IMR-90 (cell line): ENCODE measurements around the gene ARHGEF39. TPM values are rescaled to one million over a fixed set of nuclear protein-coding genes. Genes with fewer than 3 reads are reported as not detected.

ENCODE experiments used
- ATAC-seq: fragments of 200-7000 bp; cut with Tn5 transposase; 2 replicates; pipeline ENCODE4 v1.9.1; 2020; ENCODE audit warnings: low read depth, mild to moderate bottlenecking, moderate library complexity
- BruUV-seq: library from RNA; stranded (reverse); fragments of 400-500 nt; replicated peaks from 2 replicates; lab custom pipeline; 2021; lab: Mats Ljungman, UMichigan
- CTCF ChIA-PET: fragments of 300-600 bp; formaldehyde crosslinking; extraction: SDS; loops from one replicate; lab custom pipeline; 2021; ENCODE audit warnings: antibody characterized with exemption; lab: Yijun Ruan, JAX
- POLR2A ChIA-PET: fragments of 300-600 bp; sonication (Branson Sonifier 250); formaldehyde crosslinking; loops from one replicate; lab custom pipeline; 2022; ENCODE audit warnings: antibody characterized with exemption; ENCODE audit not compliant: unreplicated experiment; lab: Charles Lee
- DNase-seq: peaks from one replicate; pipeline ENCODE4 v3.0.0; 2013
- H2AFZ ChIP-seq: replicated peaks from 2 replicates; pipeline ENCODE3; 2013; ENCODE audit warnings: low read length, mild to moderate bottlenecking; ENCODE audit not compliant: poor library complexity
- H2AK5ac ChIP-seq: 2 replicates; pipeline ENCODE4 v1.6.1; 2013; ENCODE audit warnings: low read depth, low read length, inconsistent platforms
- H2AK9ac ChIP-seq: replicated peaks from 2 replicates; pipeline ENCODE3; 2013; ENCODE audit warnings: mild to moderate bottlenecking, low read depth, low read length, moderate library complexity; ENCODE audit not compliant: poor library complexity
- H2BK120ac ChIP-seq: 2 replicates; pipeline ENCODE4 v1.6.1; 2013; ENCODE audit warnings: low read depth, low read length, inconsistent platforms
- H2BK15ac ChIP-seq: 3 replicates; pipeline ENCODE4 v1.6.1; 2013; ENCODE audit warnings: low read depth, low read length, inconsistent platforms
- H2BK20ac ChIP-seq: 2 replicates; pipeline ENCODE4 v1.6.1; 2013; ENCODE audit warnings: low read depth, mild to moderate bottlenecking, inconsistent platforms, low read length, moderate library complexity
- H2BK5ac ChIP-seq: 2 replicates; pipeline ENCODE4 v1.6.1; 2013; ENCODE audit warnings: mild to moderate bottlenecking, low read depth, low read length, inconsistent platforms; ENCODE audit not compliant: poor library complexity, severe bottlenecking
- H3K14ac ChIP-seq: replicated peaks from 2 replicates; pipeline ENCODE4 v1.6.1; 2013; ENCODE audit warnings: low read depth, low read length, inconsistent platforms
- H3K18ac ChIP-seq: 2 replicates; pipeline ENCODE4 v1.6.1; 2013; ENCODE audit warnings: low read depth, low read length, control low read depth
- H3K23ac ChIP-seq: 2 replicates; pipeline ENCODE4 v1.6.1; 2013; ENCODE audit warnings: low read depth, low read length, inconsistent platforms
- H3K27ac ChIP-seq: 2 replicates; pipeline ENCODE4 v1.5.1; 2013; ENCODE audit warnings: mild to moderate bottlenecking, control low read depth, low read length; ENCODE audit not compliant: insufficient read depth
- H3K27me3 ChIP-seq: 2 replicates; pipeline ENCODE4 v1.6.1; 2013; ENCODE audit warnings: low read length; ENCODE audit not compliant: control insufficient read depth, insufficient read depth
- H3K36me3 ChIP-seq: 2 replicates; pipeline ENCODE4 v1.6.1; 2013; ENCODE audit warnings: low read length, mixed read lengths; ENCODE audit not compliant: control insufficient read depth, insufficient read depth
- H3K4ac ChIP-seq: 2 replicates; pipeline ENCODE4 v1.6.1; 2013; ENCODE audit warnings: low read depth, low read length, inconsistent platforms
- H3K4me1 ChIP-seq: 2 replicates; pipeline ENCODE4 v1.6.1; 2013; ENCODE audit warnings: low read length, mixed read lengths; ENCODE audit not compliant: control insufficient read depth, insufficient read depth
- H3K4me2 ChIP-seq: 2 replicates; pipeline ENCODE4 v1.6.1; 2013; ENCODE audit warnings: low read depth, mild to moderate bottlenecking, control low read depth, low read length, moderate library complexity
- H3K4me3 ChIP-seq: 2 replicates; pipeline ENCODE4 v1.5.1; 2013; ENCODE audit warnings: low read depth, mild to moderate bottlenecking, control low read depth, low read length, moderate library complexity; ENCODE audit not compliant: insufficient read depth
- H3K56ac ChIP-seq: 2 replicates; pipeline ENCODE4 v1.6.1; 2013; ENCODE audit warnings: low read length, inconsistent platforms; ENCODE audit not compliant: insufficient read depth; ENCODE audit errors: extremely low read depth
- H3K79me1 ChIP-seq, 2 experiments: 2 replicates each; pipeline ENCODE4 v1.6.1; 2013; ENCODE audit warnings: low read length in 2 of 2, inconsistent platforms in 1 of 2, low read depth in 1 of 2
- H3K9ac ChIP-seq: 2 replicates; pipeline ENCODE4 v1.6.1; 2013; ENCODE audit warnings: low read depth, low read length, control low read depth
- H3K9me1 ChIP-seq: 2 replicates; pipeline ENCODE4 v1.6.1; 2013; ENCODE audit warnings: low read length, inconsistent platforms; ENCODE audit not compliant: insufficient read depth
- H3K9me3 ChIP-seq: 2 replicates; pipeline ENCODE4 v1.6.1; 2013; ENCODE audit warnings: low read length; ENCODE audit not compliant: control insufficient read depth, insufficient read depth
- H4K20me1 ChIP-seq: 2 replicates; pipeline ENCODE4 v1.6.1; 2013; ENCODE audit warnings: low read length, inconsistent platforms; ENCODE audit not compliant: insufficient read depth
- H4K5ac ChIP-seq: 2 replicates; pipeline ENCODE4 v1.6.1; 2013; ENCODE audit warnings: mild to moderate bottlenecking, low read depth, low read length, control low read depth
- H4K8ac ChIP-seq, 2 experiments: 2 replicates each; pipeline ENCODE4 v1.6.1; 2013; ENCODE audit warnings: low read depth in 2 of 2, low read length in 2 of 2, control low read depth in 1 of 2, inconsistent platforms in 1 of 2
- H4K91ac ChIP-seq: 2 replicates; pipeline ENCODE4 v1.6.1; 2013; ENCODE audit warnings: low read depth, low read length, inconsistent platforms; ENCODE audit not compliant: insufficient read depth
- dilution Hi-C: fragments of 300-500 bp; cut with HindIII; formaldehyde crosslinking; loops from one replicate; pipeline ENCODE4 v1.14.3; 2018; ENCODE audit warnings: low sequenced_read_pairs; ENCODE audit not compliant: unreplicated experiment
- in situ Hi-C: fragments of 300-500 bp; cut with MboI; formaldehyde crosslinking; loops from 3 replicates; pipeline ENCODE4 v1.14.3; 2019; ENCODE audit warnings: low sequenced_read_pairs, inconsistent platforms, mixed read lengths
- intact Hi-C: fragments of 100-400 bp; cut with micrococcal nuclease; formaldehyde crosslinking; loops from 2 replicates; pipeline ENCODE4 v1.10.0; 2022
- polyA plus RNA-seq, 3 experiments: library from polyadenylated mRNA; depleted of rRNA; stranded (reverse); fragments of >200 nt; gene quantifications; 2 replicates each; pipeline ENCODE4 v1.2.3, GENCODE V29; 2012; ENCODE audit warnings: low replicate concordance in 1 of 3
- total RNA-seq: library from RNA; depleted of rRNA; stranded (reverse); fragments of >200 nt; gene quantifications from 2 replicates; pipeline ENCODE4 v1.2.3, GENCODE V29; 2012
- TF ChIP-seq, protein P1 (sequence below): fragments of 150-350 bp; IDR thresholded peaks from 2 replicates; pipeline ENCODE4 v1.6.1; 2017; ENCODE audit warnings: mild to moderate bottlenecking, antibody characterized with exemption, low read length, low read depth
- TF ChIP-seq, protein P2 (sequence below): conservative IDR thresholded peaks from 2 replicates; pipeline ENCODE4 v1.5.1; 2012; ENCODE audit warnings: mild to moderate bottlenecking, low read depth, low read length, improper control_type of control experiment

ARHGEF39 gene
- total and polyA plus RNA-seq, 2 of the 4 experiments (the other 2 are of a cell fraction): 2.5 to 2.8 TPM

DNA sequence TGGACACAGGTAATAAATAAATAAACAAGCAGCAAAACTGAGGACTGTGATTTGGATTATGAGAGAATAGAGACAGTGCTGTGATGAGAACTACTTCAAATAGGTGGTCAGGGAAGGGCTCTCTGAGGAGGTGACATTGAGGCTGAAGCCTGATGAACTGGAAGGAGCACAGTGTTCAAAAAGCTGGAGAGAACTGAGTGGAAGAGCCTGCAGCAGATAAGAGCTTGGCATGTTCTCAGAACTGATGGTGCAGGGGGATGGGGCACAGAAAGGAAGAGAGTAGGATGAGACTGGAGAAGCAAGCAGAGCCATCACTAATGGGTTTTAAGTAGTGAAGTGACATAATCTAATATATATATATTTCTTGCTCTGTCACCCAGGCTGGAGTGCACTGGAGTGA, 35.9 kb upstream of the ARHGEF39 start:
- Histone ChIP-seq H3K56ac (no peak overlapping the region), H4K8ac (no peak overlapping the region), H3K4ac (no peak overlapping the region), H2BK20ac (no peak overlapping the region), H3K18ac (no peak overlapping the region), H3K27me3 (no peaks in the 10 kb centered on the region), H3K4me2 (no peak overlapping the region), H2AK9ac (no peak overlapping the region), H3K14ac (no peak overlapping the region), H3K9me3 (no peaks in the 10 kb centered on the region), H3K9ac (no peak overlapping the region), H2BK5ac (no peak overlapping the region), H3K23ac (no peak overlapping the region), H3K27ac (no peak overlapping the region), H2AFZ (no peak overlapping the region), H4K5ac (no peak overlapping the region), H3K79me1 (peaks cover 40 to 73% of the 10 kb centered on the region in 2 experiments), H3K36me3 (peaks cover 92% of the 10 kb centered on the region), H2BK120ac (no peak overlapping the region), H2AK5ac (no peak overlapping the region), H4K91ac (no peak overlapping the region), H3K4me3 (no peak overlapping the region), H2BK15ac (no peak overlapping the region), H3K4me1 (no peaks in the 10 kb centered on the region; the same call in 1 of the 2 replicates), H4K20me1 (peaks cover 32% of the 10 kb centered on the region), H3K9me1 (peaks cover 13% of the 10 kb centered on the region)
- no TSS peak for BruUV-seq
- ChIA-PET POLR2A (no interaction called here), CTCF (interaction anchor here (1.1 kb wide), 1 partner anchor 10 kb away, joined by 4 read pairs; no protein-coding TSS in a partner anchor)
- no peak for DNase-seq
- dilution Hi-C loops: no loop called here
- intact Hi-C loops: no loop called here
- in situ Hi-C loops: no loop called here
- no peak for ATAC-seq
- TF ChIP-seq, protein P1, sequence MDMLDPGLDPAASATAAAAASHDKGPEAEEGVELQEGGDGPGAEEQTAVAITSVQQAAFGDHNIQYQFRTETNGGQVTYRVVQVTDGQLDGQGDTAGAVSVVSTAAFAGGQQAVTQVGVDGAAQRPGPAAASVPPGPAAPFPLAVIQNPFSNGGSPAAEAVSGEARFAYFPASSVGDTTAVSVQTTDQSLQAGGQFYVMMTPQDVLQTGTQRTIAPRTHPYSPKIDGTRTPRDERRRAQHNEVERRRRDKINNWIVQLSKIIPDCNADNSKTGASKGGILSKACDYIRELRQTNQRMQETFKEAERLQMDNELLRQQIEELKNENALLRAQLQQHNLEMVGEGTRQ: no peak
- TF ChIP-seq, protein P2, sequence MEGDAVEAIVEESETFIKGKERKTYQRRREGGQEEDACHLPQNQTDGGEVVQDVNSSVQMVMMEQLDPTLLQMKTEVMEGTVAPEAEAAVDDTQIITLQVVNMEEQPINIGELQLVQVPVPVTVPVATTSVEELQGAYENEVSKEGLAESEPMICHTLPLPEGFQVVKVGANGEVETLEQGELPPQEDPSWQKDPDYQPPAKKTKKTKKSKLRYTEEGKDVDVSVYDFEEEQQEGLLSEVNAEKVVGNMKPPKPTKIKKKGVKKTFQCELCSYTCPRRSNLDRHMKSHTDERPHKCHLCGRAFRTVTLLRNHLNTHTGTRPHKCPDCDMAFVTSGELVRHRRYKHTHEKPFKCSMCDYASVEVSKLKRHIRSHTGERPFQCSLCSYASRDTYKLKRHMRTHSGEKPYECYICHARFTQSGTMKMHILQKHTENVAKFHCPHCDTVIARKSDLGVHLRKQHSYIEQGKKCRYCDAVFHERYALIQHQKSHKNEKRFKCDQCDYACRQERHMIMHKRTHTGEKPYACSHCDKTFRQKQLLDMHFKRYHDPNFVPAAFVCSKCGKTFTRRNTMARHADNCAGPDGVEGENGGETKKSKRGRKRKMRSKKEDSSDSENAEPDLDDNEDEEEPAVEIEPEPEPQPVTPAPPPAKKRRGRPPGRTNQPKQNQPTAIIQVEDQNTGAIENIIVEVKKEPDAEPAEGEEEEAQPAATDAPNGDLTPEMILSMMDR: no peak
